ENCODE results near the gene OR1F1. TPM values are rescaled to one million over a fixed set of nuclear protein-coding genes. Genes with fewer than 3 reads are reported as not detected.

Gene OR1F1
- total RNA-seq, 2 donors from 2014 or later = not detected

- H3K4me1 ChIP-seq = peaks cover 0 to 29% of the 10 kb centered on the region in 2 donors
- H3K4me3 ChIP-seq = peak overlapping the region; percentile 65 to 76
- H3K9me3 ChIP-seq = no peaks in the 10 kb centered on the region
- no peaks in the 10 kb centered on the region for H3K36me3 ChIP-seq
- no peaks in the 10 kb centered on the region for H3K27me3 ChIP-seq
- TF ChIP-seq CTCF (IDR thresholded peaks at IDR 0.05) = peak in 1 of 2 donors; percentile 59
- peak; percentile 94 for DNase-seq (ENCODE audit: low spot score)
- H3K27ac ChIP-seq = peak overlapping the region; percentile 58 to 91
Observed at GRCh38 chr16:3152277-3152990, 35.6 kb upstream of the OR1F1 start.

GRCh38 chr16:3152991-3153368, 35.0 kb upstream of the OR1F1 start:
- H3K36me3 ChIP-seq = no peaks in the 10 kb centered on the region
- H3K27me3 ChIP-seq = no peaks in the 10 kb centered on the region
- no peak for DNase-seq (ENCODE audit: low spot score)
- TF ChIP-seq CTCF (IDR thresholded peaks at IDR 0.05) = no peak
- peak overlapping the region; percentile 58 to 91 for H3K27ac ChIP-seq
- H3K9me3 ChIP-seq = no peaks in the 10 kb centered on the region
- H3K4me1 ChIP-seq = peaks cover 0 to 34% of the 10 kb centered on the region in 2 donors
- H3K4me3 ChIP-seq = no peak overlapping the region

GRCh38 chr16:3155181-3155580, 32.8 kb upstream of the OR1F1 start:
- Histone ChIP-seq H3K4me1 (peaks cover 0 to 36% of the 10 kb centered on the region in 2 donors), H3K27ac (no peak overlapping the region), H3K4me3 (no peak overlapping the region), H3K36me3 (no peaks in the 10 kb centered on the region), H3K27me3 (no peaks in the 10 kb centered on the region), H3K9me3 (no peaks in the 10 kb centered on the region)
- no peak for DNase-seq (ENCODE audit: low spot score)
- TF ChIP-seq CTCF (IDR thresholded peaks at IDR 0.05) = no peak

GRCh38 chr16:3155972-3156371, 32.0 kb upstream of the OR1F1 start:
- Histone ChIP-seq H3K36me3 (no peaks in the 10 kb centered on the region), H3K4me1 (peaks cover 0 to 35% of the 10 kb centered on the region in 2 donors), H3K27me3 (no peaks in the 10 kb centered on the region), H3K27ac (no peak overlapping the region), H3K4me3 (no peak overlapping the region), H3K9me3 (no peaks in the 10 kb centered on the region)
- no peak for TF ChIP-seq CTCF (IDR thresholded peaks at IDR 0.05)
- no peak for DNase-seq (ENCODE audit: low spot score)

GRCh38 chr16:3157229-3158025, 30.6 kb upstream of the OR1F1 start:
- Histone ChIP-seq H3K4me3 (peak overlapping the region; percentile 80 to 91), H3K9me3 (no peaks in the 10 kb centered on the region), H3K27me3 (no peaks in the 10 kb centered on the region), H3K36me3 (no peaks in the 10 kb centered on the region), H3K4me1 (peaks cover 0 to 23% of the 10 kb centered on the region in 2 donors), H3K27ac (peak overlapping the region; percentile 89 to 90)
- peak; percentile 71 for DNase-seq (ENCODE audit: low spot score)
- TF ChIP-seq CTCF (IDR thresholded peaks at IDR 0.05) = no peak

All from right atrium auricular region (tissue), 2 donors.